ENCODE measurements around the gene LDHAL6B. TPM values are rescaled to one million over a fixed set of nuclear protein-coding genes. Genes with fewer than 3 reads are reported as not detected.

Gene LDHAL6B
- total and polyA plus RNA-seq, 2 experiments from 2014 or later = not detected

DNA sequence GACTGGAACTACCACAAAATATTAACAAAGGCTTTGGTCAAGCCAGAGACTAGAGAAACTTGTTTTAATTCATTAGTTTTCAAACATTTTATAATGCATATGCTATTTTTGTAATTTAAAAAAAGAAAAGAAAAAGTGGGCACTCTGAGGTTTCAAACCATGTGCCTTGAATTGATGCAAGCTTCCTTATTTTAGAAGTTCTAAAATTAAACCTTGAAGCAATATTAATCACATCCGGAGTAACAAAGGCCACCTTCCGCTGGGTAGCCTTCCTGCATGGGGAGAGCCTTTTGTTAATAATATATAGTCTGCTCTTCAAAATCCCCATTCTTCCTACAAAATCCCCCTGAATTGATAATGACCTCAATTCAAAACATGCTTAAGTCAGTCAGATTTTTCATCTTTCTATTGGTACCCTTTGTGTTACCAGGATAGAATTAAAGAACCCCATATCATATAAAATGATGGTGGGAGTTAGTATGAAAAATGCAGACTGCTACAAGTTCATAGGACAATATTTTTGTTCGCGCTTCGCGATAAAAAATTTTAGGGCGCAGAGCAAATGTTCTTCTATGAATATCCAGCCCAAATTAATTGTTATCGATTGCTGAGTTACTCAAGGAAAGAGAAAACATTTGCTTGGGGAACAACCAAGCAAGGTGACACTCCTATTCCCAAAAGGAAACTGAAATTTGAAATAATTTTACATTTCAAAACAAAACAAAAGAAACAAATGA is 30.6 kb downstream of the LDHAL6B start:
- no peak overlapping the region for H3K27ac ChIP-seq
- H3K9me3 ChIP-seq (ENCODE audit: low read depth) = no peaks in the 10 kb centered on the region
- H3K4me1 ChIP-seq (ENCODE audit: low read depth) = no peaks in the 10 kb centered on the region
- H3K4me3 ChIP-seq = no peak overlapping the region
- H3K27me3 ChIP-seq = no peaks in the 10 kb centered on the region
- TF ChIP-seq, protein P1, sequence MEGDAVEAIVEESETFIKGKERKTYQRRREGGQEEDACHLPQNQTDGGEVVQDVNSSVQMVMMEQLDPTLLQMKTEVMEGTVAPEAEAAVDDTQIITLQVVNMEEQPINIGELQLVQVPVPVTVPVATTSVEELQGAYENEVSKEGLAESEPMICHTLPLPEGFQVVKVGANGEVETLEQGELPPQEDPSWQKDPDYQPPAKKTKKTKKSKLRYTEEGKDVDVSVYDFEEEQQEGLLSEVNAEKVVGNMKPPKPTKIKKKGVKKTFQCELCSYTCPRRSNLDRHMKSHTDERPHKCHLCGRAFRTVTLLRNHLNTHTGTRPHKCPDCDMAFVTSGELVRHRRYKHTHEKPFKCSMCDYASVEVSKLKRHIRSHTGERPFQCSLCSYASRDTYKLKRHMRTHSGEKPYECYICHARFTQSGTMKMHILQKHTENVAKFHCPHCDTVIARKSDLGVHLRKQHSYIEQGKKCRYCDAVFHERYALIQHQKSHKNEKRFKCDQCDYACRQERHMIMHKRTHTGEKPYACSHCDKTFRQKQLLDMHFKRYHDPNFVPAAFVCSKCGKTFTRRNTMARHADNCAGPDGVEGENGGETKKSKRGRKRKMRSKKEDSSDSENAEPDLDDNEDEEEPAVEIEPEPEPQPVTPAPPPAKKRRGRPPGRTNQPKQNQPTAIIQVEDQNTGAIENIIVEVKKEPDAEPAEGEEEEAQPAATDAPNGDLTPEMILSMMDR (IDR thresholded peaks at IDR 0.05; ENCODE audit: low read depth, low read length) = no peak
- no peak for DNase-seq (ENCODE audit: low read depth in 1 of 2, low spot score in 1 of 2)
- H3K36me3 ChIP-seq = no peaks in the 10 kb centered on the region

DNA sequence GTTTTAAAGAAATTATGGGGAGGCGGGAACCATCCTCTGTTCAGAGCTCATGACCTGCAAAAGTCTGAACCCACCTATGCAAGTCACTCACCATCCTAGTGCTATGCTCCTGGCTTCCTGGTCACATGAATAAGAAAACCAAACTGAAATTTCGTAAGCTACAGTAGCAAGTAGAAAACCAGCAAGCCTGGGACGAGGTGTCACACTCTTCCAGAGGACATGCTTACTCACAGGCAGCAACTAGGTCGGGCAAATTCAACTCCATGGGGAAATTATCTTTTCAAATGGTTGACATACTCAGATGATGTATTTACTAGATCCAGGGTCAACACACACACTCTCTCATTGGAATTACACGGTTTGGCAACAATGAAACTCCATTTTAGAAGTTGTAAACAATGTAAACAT is 31.3 kb downstream of the LDHAL6B start:
- no peaks in the 10 kb centered on the region for H3K36me3 ChIP-seq
- H3K27ac ChIP-seq = no peak overlapping the region
- H3K4me1 ChIP-seq (ENCODE audit: low read depth) = no peaks in the 10 kb centered on the region
- H3K27me3 ChIP-seq = no peaks in the 10 kb centered on the region
- TF ChIP-seq, protein P1 (IDR thresholded peaks at IDR 0.05; ENCODE audit: low read depth, low read length) = no peak
- DNase-seq (ENCODE audit: low read depth in 1 of 2, low spot score in 1 of 2) = peak in 1 of 2 donors; percentile 11
- no peaks in the 10 kb centered on the region for H3K9me3 ChIP-seq (ENCODE audit: low read depth)
- no peak overlapping the region for H3K4me3 ChIP-seq

DNA sequence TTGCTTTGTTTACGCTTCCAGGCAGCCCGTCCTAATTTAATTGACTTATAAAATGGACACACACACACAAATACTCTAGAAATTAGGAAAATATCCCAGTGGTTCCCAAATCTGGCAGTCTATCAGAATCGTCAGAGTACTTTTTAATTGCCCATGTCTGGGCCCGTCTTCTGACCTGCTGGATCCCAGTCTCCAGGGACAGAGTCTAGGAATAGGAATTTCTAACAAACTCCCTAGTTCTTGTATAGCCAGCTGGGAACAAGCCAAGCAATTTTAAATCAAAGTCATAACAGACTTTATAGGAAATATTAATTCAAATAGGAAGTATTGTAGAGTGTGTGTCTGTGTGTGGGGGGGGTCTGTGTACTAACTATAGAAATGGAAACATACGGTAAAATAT is 33.4 kb downstream of the LDHAL6B start:
- TF ChIP-seq, protein P1 (IDR thresholded peaks at IDR 0.05; ENCODE audit: low read depth, low read length) = no peak
- DNase-seq (ENCODE audit: low read depth in 1 of 2, low spot score in 1 of 2) = no peak
- Histone ChIP-seq H3K4me3 (no peak overlapping the region), H3K27ac (no peak overlapping the region), H3K27me3 (no peaks in the 10 kb centered on the region), H3K4me1 (ENCODE audit: low read depth) (no peaks in the 10 kb centered on the region), H3K36me3 (no peaks in the 10 kb centered on the region), H3K9me3 (ENCODE audit: low read depth) (no peaks in the 10 kb centered on the region)

DNA sequence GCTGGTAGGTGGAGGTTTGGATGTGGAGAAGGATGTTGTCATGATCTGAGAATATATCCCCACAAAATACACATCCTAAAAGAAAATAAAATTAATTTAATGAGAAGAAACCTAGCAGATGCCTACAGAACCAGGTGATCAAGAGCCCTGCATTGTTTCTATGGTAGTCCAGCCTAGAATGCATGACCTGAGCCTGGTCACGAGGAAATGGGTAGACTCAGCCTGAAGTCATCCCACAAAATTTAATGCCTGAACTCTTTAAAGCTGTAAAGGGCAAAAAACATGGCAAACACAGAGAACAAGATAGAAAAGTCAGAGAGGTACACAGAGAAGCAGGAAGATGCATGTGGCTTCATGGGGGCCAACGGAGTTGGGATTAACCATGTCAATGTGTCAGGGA is 36.0 kb downstream of the LDHAL6B start:
- no peaks in the 10 kb centered on the region for H3K4me1 ChIP-seq (ENCODE audit: low read depth)
- H3K27me3 ChIP-seq = no peaks in the 10 kb centered on the region
- H3K27ac ChIP-seq = no peak overlapping the region
- no peaks in the 10 kb centered on the region for H3K36me3 ChIP-seq
- TF ChIP-seq, protein P1 (IDR thresholded peaks at IDR 0.05; ENCODE audit: low read depth, low read length) = no peak
- no peak for DNase-seq (ENCODE audit: low read depth in 1 of 2, low spot score in 1 of 2)
- H3K9me3 ChIP-seq (ENCODE audit: low read depth) = no peaks in the 10 kb centered on the region
- H3K4me3 ChIP-seq = no peak overlapping the region

DNA sequence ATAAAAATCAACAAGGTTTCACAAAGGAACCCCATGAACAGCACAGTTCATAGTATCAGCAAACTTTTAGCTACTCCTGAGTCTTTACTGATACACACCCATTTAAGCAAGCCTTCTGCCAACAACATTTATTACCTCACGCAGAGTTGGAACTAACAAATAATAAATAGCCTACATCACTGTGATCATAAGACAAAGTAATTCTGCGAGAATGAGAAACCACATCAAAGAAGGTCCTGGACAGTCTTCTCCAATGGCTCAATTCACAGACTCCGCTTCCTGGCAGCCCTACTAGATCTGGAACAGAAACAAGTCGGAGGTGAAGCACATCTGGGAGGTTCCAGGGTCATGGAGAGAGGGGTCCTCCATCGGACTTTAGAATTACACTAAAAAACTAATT is 37.0 kb downstream of the LDHAL6B start:
- no peaks in the 10 kb centered on the region for H3K9me3 ChIP-seq (ENCODE audit: low read depth)
- no peaks in the 10 kb centered on the region for H3K4me1 ChIP-seq (ENCODE audit: low read depth)
- TF ChIP-seq, protein P1 (IDR thresholded peaks at IDR 0.05; ENCODE audit: low read depth, low read length) = no peak
- H3K27me3 ChIP-seq = no peaks in the 10 kb centered on the region
- no peak overlapping the region for H3K4me3 ChIP-seq
- no peak for DNase-seq (ENCODE audit: low read depth in 1 of 2, low spot score in 1 of 2)
- H3K27ac ChIP-seq = no peak overlapping the region
- H3K36me3 ChIP-seq = no peaks in the 10 kb centered on the region

Data from cardiac muscle cell (in vitro differentiated cells and primary cell).